Parathyroid adenoma (tissue), 2 donors: ENCODE data around the gene RXFP3.

Source experiments
- H2AFZ ChIP-seq: fragments of 300-600 bp; sonication (generic); one replicate; pipeline ENCODE4 v1.7.0; 2017; ENCODE audit warnings: antibody characterized with exemption, mild to moderate bottlenecking
- H3K27ac ChIP-seq: fragments of 300-600 bp; sonication (generic); one replicate; pipeline ENCODE4 v1.7.0; 2017
- H3K27me3 ChIP-seq: fragments of 300-600 bp; sonication (generic); one replicate; pipeline ENCODE4 v1.7.0; 2017; ENCODE audit warnings: low read length; ENCODE audit not compliant: control insufficient read depth, insufficient read depth
- H3K36me3 ChIP-seq: fragments of 300-600 bp; sonication (generic); one replicate; pipeline ENCODE4 v1.7.0; 2017; ENCODE audit warnings: low read length; ENCODE audit not compliant: control insufficient read depth, insufficient read depth
- H3K4me1 ChIP-seq: fragments of 300-600 bp; sonication (generic); one replicate; pipeline ENCODE4 v1.7.0; 2017; ENCODE audit warnings: control low read depth
- H3K4me2 ChIP-seq: fragments of 300-600 bp; sonication (generic); one replicate; pipeline ENCODE4 v1.7.0; 2017; ENCODE audit warnings: low read length
- H3K4me3 ChIP-seq: fragments of 300-600 bp; sonication (generic); one replicate; pipeline ENCODE4 v1.7.0; 2017; ENCODE audit warnings: low read depth, low read length
- H3K79me2 ChIP-seq: fragments of 300-600 bp; sonication (generic); one replicate; pipeline ENCODE4 v1.7.0; 2017; ENCODE audit warnings: control low read depth
- H3K9ac ChIP-seq: fragments of 300-600 bp; sonication (generic); one replicate; pipeline ENCODE4 v1.7.0; 2017; ENCODE audit warnings: mild to moderate bottlenecking
- H3K9me3 ChIP-seq: fragments of 300-600 bp; sonication (generic); one replicate; pipeline ENCODE4 v1.7.0; 2017; ENCODE audit warnings: low read length; ENCODE audit not compliant: control insufficient read depth
- CTCF ChIP-seq: fragments of 300-600 bp; sonication (generic); IDR thresholded peaks from one replicate; pipeline ENCODE4 v1.7.0; 2017; ENCODE audit warnings: antibody characterized with exemption, mild to moderate bottlenecking
- donor health status: primary hyperparathyroidism.

Gene RXFP3

GRCh38 chr5:33936381-33937016, at the start of gene RXFP3:
TSS of gene RXFP3 (plus strand) at chr5:33936386. CDS start at chr5:33936741, 355 bp downstream.
- H3K4me2 ChIP-seq = peak within 1 kb of the TSS; percentile 65
- H3K4me1 ChIP-seq = no peaks in the 10 kb centered on the region
- no peaks in the 10 kb centered on the region for H3K79me2 ChIP-seq
- no peak within 1 kb of the TSS for H3K27ac ChIP-seq
- peaks cover 3% of the 10 kb centered on the region for H3K27me3 ChIP-seq
- H2AFZ ChIP-seq = peak within 1 kb of the TSS; percentile 53
- no peak for TF ChIP-seq CTCF
- peak within 1 kb of the TSS; percentile 35 for H3K4me3 ChIP-seq
- no peaks in the 10 kb centered on the region for H3K36me3 ChIP-seq
- no peak within 1 kb of the TSS for H3K9ac ChIP-seq
- no peaks in the 10 kb centered on the region for H3K9me3 ChIP-seq

GRCh38 chr5:33887268-33887667, 48.9 kb upstream of the RXFP3 start:
- H3K9me3 ChIP-seq = no peaks in the 10 kb centered on the region
- no peak overlapping the region for H3K4me3 ChIP-seq
- TF ChIP-seq CTCF = no peak
- no peak overlapping the region for H3K4me2 ChIP-seq
- no peaks in the 10 kb centered on the region for H3K27me3 ChIP-seq
- no peak overlapping the region for H2AFZ ChIP-seq
- H3K4me1 ChIP-seq = no peaks in the 10 kb centered on the region
- H3K36me3 ChIP-seq = no peaks in the 10 kb centered on the region
- H3K79me2 ChIP-seq = no peaks in the 10 kb centered on the region
- H3K27ac ChIP-seq = no peak overlapping the region
- H3K9ac ChIP-seq = no peak overlapping the region

- Histone ChIP-seq H3K4me3 (no peak overlapping the region), H3K4me1 (no peaks in the 10 kb centered on the region), H2AFZ (no peak overlapping the region), H3K9me3 (no peaks in the 10 kb centered on the region), H3K27me3 (no peaks in the 10 kb centered on the region), H3K4me2 (no peak overlapping the region), H3K79me2 (no peaks in the 10 kb centered on the region), H3K36me3 (no peaks in the 10 kb centered on the region), H3K27ac (no peak overlapping the region), H3K9ac (no peak overlapping the region)
- no peak for TF ChIP-seq CTCF
These were observed 47.6 kb upstream of the RXFP3 start for GRCh38 chr5:33888587-33888986.

- Histone ChIP-seq H3K4me3 (no peak overlapping the region), H3K9me3 (no peaks in the 10 kb centered on the region), H3K79me2 (no peaks in the 10 kb centered on the region), H3K27ac (no peak overlapping the region), H3K9ac (no peak overlapping the region), H3K27me3 (no peaks in the 10 kb centered on the region), H2AFZ (no peak overlapping the region), H3K4me2 (no peak overlapping the region), H3K36me3 (no peaks in the 10 kb centered on the region), H3K4me1 (no peaks in the 10 kb centered on the region)
- TF ChIP-seq CTCF = no peak
These were observed 45.8 kb upstream of the RXFP3 start for GRCh38 chr5:33890131-33891032.
